Measurements from ENCODE around the gene SIX3.

Gene SIX3

DNA sequence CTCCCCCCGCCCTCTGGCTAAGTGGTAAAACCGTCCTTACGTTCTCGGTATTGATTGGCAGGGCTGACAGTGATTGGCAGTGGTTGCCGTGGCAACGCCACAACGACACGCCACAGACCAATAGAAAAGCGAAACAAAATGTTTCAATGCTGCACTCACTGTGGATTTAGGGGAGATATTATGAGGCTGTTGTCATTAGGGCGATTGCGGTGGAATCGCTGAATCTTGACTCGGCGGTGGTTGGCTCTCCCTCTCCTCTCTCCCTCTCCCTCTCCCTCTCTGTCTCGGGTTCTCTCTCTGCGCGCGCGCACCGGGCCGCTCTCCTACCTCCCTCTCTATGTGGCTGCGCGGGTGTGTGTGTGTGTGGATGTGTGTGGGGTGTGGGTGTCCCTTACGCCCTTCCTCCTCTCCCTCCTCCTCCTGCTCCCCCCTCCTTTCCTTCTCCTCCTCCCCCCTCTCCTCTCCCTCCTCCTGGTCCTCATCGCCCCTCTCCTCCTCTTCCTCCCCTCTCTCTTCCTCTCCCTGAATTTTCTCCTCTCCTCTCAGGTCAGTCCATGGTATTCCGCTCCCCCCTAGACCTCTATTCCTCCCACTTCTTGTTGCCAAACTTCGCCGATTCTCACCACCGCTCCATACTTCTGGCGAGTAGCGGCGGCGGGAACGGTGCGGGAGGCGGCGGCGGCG, at the start of gene SIX3:
TSS of gene SIX3 (plus strand) at position 152 of the 684 bp plus-strand sequence. CDS start at position 555, 403 bp downstream.
- DNase-seq = no peak

DNA sequence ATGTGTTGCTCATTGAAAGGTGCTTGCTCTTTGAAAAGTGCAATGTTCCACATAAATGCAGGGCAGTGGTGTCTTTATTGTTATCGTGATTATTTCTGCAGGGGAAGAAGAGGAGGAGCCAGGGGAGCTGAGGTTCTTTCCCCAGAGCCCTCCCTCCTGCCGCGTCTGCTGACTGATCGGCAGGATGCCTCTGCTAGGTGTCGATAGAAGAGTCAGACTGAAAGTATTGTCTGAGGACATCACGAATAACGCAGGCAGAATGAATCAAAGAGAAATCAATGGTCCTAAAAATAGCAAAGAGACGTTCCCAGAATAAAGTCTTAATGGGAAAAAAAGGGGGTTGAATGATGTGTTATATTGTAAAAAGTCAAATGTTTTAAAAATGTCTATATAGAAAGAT, 47.4 kb upstream of the SIX3 start:
- DNase-seq = no peak

DNA sequence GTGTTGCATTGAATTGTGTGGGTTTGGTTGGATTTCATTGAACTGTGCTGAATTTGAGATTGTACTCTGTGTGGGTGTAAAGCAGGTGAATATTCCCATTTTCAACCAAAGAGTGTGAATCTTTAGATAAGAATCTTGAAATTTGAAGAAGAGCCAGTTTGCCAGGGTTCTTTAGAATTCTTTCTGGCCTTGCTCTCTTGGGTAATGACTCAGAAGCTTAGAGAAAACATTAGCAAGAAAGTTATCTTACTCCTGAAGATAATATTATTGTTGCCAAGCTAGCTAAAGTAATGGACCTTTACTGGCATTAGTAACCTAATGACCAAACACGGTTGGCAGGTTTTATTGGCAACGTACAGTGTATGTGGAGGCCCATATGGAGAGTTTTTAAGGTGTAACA, 46.4 kb upstream of the SIX3 start:
- no peak for DNase-seq

GRCh38 chr2:44897406-44897805, 44.1 kb upstream of the SIX3 start:
- DNase-seq = no peak

DNA sequence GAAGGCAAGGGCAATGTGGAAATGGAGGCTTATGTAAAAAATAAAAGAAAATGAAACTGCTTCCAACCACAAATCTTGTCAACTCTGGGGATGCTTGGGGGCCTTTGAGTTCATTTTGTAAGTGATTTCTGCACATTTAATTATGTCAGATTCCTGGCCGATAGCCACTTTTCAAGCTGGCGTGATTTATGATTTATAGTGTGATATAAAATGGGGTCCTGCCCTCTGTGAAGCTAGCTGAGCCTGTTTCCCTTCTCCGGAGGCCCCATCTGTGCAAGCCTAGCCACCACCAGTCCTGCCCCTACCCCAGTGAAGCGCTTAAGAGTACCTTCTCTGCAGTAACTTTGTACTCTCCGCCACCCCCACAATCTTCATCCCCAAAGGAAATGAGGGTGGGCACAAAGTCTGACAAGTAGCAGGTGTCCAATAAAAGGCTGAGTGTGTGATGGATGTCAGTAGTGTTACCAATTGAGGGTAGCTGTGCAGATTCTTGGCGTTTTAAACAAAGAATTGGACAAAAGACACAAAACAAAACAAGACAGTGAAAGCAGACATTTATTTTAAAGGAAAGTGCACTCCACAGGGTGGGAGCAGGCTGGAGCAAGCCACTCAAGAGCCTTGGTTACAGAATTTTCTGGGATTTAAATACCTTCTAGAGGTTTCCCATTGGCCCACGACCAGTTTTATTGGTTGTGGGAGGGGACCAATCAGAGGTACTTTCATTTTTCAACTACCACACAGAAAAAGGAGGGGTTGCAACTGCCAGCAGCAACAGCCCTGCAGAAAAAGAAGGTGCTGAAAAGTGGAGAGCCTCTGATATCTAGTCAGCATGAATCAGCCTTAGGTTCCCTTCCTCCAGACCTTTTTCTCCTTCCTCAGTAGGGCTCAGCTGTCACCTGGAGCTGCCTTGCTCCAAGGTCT, 39.0 kb upstream of the SIX3 start:
- no peak for DNase-seq

GRCh38 chr2:44904578-44904977, 36.9 kb upstream of the SIX3 start:
- no peak for DNase-seq

DNA sequence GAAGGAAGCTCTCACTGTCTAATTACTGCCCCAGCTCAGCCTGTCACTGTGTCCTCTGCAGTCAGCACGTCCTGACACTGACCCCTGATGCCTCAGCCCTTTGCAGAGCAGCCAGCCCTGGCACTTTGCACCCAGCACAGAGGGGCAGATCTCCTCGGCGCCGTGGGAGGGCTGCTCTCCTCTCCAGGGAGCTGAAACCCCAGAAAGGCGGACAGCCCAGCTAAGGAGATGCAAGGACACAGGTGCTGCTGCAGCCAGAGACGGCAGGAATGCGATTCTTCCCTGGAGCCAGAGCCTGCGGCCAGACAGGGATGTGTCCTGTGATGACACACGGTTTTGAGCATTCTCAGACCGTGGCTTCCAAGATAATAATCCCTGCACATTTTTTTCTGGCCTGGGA, 34.5 kb upstream of the SIX3 start:
- no peak for DNase-seq

DNA sequence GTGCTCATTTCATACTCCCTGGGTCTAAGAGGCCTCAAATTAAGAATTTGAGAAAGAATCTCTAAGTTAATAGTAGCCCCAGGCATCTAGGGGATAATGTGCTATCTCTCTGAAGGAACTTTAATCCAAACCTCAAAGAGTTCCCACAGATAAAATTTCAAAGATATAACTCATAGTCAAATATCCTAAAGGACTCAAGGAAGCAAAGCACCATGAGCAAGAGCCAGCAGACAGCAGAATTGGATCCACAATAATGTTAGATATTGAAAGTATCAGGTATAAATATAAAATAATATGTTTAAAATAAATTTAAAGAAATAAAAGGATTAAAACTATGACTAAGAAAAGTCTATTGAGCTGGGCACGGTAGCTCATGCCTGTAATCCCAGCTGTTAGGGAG, 31.7 kb upstream of the SIX3 start:
- DNase-seq = no peak

GRCh38 chr2:44912660-44913059, 28.8 kb upstream of the SIX3 start:
- DNase-seq = no peak

DNA sequence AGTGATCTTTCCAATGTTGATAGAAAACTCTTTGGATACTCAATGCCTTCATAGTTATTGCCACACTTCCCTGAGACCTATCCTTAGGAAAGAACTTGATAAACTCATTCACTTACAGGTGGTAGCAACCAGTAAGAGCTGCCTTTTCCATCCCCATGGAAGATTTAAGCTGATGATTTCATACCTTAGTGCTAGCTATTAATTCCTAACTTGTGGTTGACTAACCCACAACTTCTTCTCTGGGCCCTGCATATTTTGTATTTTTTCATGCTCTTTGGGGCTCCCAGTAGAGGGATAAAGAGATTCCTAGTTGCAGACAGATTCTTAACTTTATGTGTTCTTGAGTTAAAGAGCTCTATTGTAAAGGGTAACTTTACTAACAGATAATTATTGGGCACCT, 25.2 kb upstream of the SIX3 start:
- DNase-seq = no peak

- DNase-seq = no peak
These were observed 23.3 kb upstream of the SIX3 start for GRCh38 chr2:44918095-44918775.

- DNase-seq = no peak
These were observed 20.8 kb upstream of the SIX3 start for GRCh38 chr2:44920751-44921150.

GRCh38 chr2:44922776-44923175, 18.7 kb upstream of the SIX3 start:
- DNase-seq = no peak

DNA sequence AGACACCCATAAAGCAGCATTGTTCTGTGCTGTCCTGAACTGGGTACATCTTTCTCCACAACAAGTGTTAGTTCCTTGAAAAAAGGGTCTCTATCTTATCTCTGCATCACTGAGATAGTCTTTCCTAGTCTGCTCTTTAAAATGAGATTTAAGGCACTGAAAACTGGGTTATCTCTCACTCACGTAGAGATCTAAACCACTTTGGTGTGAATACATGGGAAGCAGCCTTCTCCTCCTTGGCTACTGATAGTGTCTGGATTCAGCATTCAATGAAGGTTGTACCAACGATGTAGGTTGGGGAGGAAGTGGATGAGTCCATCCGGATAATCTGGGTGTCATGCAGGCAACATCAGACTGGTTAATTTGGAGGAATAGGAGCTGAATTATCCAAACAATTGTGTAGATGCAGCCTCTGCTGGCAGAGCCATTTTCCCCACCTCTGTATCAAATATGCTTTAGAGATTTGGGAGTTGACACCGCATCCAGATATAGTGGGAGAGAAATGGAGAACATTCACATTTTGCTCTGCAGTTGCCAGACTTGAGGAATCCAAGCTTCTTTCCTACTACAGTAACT, 15.9 kb upstream of the SIX3 start:
- no peak for DNase-seq

DNA sequence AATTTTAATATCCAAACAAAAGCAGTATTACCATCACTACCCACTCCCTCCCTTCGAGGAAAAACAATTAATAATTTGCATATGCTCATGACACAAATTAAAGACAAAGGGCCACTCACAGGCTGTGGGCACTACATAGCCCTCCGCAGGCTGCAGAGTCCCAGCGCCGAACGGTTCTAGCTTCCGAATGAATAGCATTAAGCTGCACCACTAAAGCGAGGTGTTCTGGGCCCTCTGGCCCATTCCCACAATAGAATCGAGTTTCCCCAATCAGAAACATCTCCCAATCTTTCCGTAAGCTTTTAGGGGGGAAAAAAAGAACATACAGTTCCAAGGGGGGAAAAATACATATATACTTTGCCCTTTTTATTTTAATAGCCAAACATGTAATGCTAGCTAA, 14.5 kb upstream of the SIX3 start:
- DNase-seq = no peak

DNA sequence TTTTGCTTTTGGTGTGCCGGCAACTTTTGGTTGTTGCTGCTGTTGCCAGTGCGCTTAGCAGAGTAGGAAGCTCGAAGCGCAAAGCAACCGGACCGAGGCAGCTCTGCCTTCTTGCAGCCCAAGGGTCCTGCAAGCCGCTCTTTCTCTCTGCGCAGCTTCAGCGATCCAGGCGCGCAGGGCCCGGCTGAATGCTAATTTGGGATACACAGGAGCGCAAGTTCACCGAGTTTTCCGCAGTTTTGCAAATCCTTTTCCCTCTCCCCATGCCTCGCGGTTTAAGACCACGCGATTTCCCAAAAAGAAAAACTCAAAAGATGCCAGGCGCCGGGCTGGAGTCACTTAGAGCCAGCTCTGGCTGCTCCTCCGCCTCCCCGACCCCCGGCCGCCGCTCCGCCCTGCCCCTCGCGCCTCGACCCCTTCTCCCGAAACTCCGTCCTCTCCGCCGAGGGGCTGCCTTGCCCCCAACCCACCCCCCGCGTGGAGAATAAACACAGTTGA, 13.5 kb upstream of the SIX3 start:
- DNase-seq = no peak

GRCh38 chr2:44928483-44929158, 12.9 kb upstream of the SIX3 start:
- no peak for DNase-seq

- no peak for DNase-seq
These were observed 12.3 kb upstream of the SIX3 start for GRCh38 chr2:44929159-44929734.

DNA sequence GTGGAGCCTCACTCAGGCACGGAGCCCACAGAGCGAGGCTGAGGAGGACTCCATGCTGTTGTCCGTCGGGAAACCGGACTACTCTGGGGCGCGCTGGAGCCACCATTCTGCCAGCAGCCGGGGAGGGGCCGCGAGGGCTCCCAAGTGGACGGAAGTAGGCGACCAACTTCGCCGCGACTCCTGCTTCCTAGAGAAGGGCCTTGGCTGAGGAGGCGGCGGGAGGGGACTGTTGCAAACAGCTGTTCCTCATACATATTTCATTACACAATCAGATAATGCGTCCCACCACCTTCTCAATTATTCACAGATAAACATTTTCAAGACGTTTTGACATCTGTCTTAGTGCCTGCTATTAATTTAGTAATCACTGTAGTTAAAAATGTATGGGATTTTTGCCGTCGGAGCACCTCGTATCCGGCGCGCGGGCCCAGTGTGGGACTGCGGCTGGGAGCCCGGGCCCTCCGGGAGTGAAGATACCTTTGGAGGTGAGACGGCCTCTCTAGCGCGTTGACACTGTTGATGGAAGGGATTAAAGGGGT, 11.7 kb upstream of the SIX3 start:
- DNase-seq = no peak

DNA sequence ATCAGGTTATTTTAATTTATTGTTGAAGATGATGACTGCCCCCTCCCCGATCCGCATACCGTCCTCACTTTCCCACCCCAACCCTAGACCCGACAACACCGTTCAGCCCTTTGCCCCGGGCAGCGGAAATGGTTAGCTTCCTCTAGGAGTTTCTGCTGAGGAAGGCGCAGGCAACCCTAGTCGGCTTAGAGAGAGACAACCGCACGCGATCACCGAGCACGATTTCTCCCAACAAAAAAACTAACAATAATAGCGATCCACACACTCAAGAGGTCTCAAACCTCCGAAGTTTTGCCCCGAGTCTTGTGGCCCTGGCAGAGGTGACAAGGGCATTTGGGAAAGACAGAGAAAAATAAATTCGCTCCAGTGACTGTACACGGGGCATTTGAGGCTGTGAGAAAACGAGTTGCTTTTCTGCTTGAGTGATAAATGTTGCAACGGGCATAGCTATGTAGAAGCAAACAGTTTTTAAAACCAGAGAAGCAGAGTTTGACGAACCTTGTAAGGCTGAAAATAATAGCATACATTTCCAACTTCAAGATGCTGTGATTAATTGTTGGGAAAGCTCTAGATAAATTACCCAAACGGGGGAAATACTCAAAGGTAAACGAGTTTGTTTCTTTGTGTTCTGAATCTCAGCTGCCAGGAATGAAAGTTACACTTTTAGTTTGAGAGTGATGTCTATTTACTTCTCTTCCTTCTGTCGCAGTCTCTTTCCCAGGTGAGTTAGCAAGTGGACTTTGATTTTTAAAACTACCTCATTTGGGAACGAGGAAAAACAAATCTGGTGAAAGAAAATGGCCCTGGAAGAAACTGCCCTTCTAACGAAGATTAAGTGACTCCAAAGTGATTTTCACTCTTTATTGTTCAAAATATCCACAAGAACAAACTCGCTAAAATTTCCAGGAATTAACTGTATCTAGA, 11.0 kb upstream of the SIX3 start:
- DNase-seq = no peak

All from NCI-H1417 treated with DMSO at 0.1 percent for 48 hours (cell line).